Prostate gland (tissue), 2 donors: ENCODE results near the gene TUBGCP2. TPM values are rescaled to one million over a fixed set of nuclear protein-coding genes. Genes with fewer than 3 reads are reported as not detected.

Source experiments
- DNase-seq: peaks from one replicate; pipeline ENCODE4 v3.0.0-alpha.2; 2019; ENCODE audit warnings: low spot score
- H3K27ac ChIP-seq, 2 donors: fragments of 200-600 bp; sonication (generic); 2 replicates each; pipeline ENCODE4 v1.5.1; 2017 to 2019
- H3K27me3 ChIP-seq: fragments of 200-600 bp; sonication (generic); replicated peaks from 2 replicates; pipeline ENCODE4 v1.5.1; 2019; ENCODE audit not compliant: insufficient read depth
- H3K36me3 ChIP-seq, 2 donors: fragments of 200-600 bp; sonication (generic); 1 replicate in 1 of 2; 2 replicates in 1 of 2; pipeline versions ENCODE4 v1.5.1 to v1.8.1; 2017 to 2019
- H3K4me1 ChIP-seq: fragments of 200-600 bp; sonication (generic); replicated peaks from 2 replicates; pipeline ENCODE4 v1.5.1; 2019
- H3K4me3 ChIP-seq, 2 donors: fragments of 200-600 bp; sonication (generic); 2 replicates each; pipeline ENCODE4 v1.5.1; 2017 to 2019
- H3K9me3 ChIP-seq: fragments of 200-600 bp; sonication (generic); 2 replicates; pipeline ENCODE4 v1.5.1; 2017
- POLR2A ChIP-seq: fragments of 450-650 bp; IDR thresholded peaks from one replicate; pipeline ENCODE4 v1.6.1; 2016; ENCODE audit warnings: antibody characterized with exemption, mild to moderate bottlenecking
- POLR2AphosphoS5 ChIP-seq: sonication (generic); formaldehyde crosslinking; IDR thresholded peaks from one replicate; pipeline ENCODE4 v1.6.1; 2017; ENCODE audit warnings: antibody characterized with exemption
- WGBS: methylation state at CpG from one replicate; pipeline ENCODE4 v1.1.5; 2018; 5-methylcytosine and 5-hydroxymethylcytosine counted together
- intact Hi-C: fragments of 100-400 bp; cut with DNase I; formaldehyde crosslinking; loops from one replicate; pipeline ENCODE4 v1.14.2; 2022
- total RNA-seq, 2 donors: library from RNA; depleted of rRNA; stranded (reverse); fragments of >200 nt; gene quantifications; one replicate each; pipeline ENCODE4 v1.1.0, GENCODE V29; 2016
- TF ChIP-seq, protein P1 (sequence below), 4 experiments: fragments of 200-600 bp in 2 of 4; fragments of 450-650 bp in 2 of 4; sonication (generic) in 2 of 4; IDR thresholded peaks; 1 replicate in 3 of 4; 2 replicates in 1 of 4; pipeline ENCODE4 v1.5.1; 2016 to 2019; ENCODE audit warnings: antibody characterized with exemption in 4 of 4, mild to moderate bottlenecking in 2 of 4, moderate library complexity in 2 of 4

Gene TUBGCP2
- total RNA-seq, 2 donors from 2014 or later = 53.5 to 78.5 TPM

GRCh38 chr10:133274751-133275683, 33.7 kb downstream of the TUBGCP2 start:
- H3K4me1 ChIP-seq = peaks cover 6% of the 10 kb centered on the region
- TF ChIP-seq POLR2A (no peak), POLR2AphosphoS5 (no peak)
- TF ChIP-seq, protein P1, sequence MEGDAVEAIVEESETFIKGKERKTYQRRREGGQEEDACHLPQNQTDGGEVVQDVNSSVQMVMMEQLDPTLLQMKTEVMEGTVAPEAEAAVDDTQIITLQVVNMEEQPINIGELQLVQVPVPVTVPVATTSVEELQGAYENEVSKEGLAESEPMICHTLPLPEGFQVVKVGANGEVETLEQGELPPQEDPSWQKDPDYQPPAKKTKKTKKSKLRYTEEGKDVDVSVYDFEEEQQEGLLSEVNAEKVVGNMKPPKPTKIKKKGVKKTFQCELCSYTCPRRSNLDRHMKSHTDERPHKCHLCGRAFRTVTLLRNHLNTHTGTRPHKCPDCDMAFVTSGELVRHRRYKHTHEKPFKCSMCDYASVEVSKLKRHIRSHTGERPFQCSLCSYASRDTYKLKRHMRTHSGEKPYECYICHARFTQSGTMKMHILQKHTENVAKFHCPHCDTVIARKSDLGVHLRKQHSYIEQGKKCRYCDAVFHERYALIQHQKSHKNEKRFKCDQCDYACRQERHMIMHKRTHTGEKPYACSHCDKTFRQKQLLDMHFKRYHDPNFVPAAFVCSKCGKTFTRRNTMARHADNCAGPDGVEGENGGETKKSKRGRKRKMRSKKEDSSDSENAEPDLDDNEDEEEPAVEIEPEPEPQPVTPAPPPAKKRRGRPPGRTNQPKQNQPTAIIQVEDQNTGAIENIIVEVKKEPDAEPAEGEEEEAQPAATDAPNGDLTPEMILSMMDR (IDR thresholded peaks at IDR 0.05) = no peak
- WGBS = 45% methylated on average over 25 of the region's 26 CpGs
- intact Hi-C loops = no loop called here
- H3K4me3 ChIP-seq = no peak overlapping the region
- no peak overlapping the region for H3K27ac ChIP-seq
- H3K9me3 ChIP-seq = no peaks in the 10 kb centered on the region
- no peak for DNase-seq
- peaks cover 0 to under 1% of the 10 kb centered on the region in 2 donors for H3K36me3 ChIP-seq
- H3K27me3 ChIP-seq = no peaks in the 10 kb centered on the region

- Histone ChIP-seq H3K27ac (no peak overlapping the region), H3K27me3 (no peaks in the 10 kb centered on the region), H3K9me3 (no peaks in the 10 kb centered on the region), H3K4me1 (peaks cover 6% of the 10 kb centered on the region), H3K4me3 (no peak overlapping the region), H3K36me3 (no peaks in the 10 kb centered on the region)
- TF ChIP-seq, protein P1 (IDR thresholded peaks at IDR 0.05) = no peak
- TF ChIP-seq POLR2A (no peak), POLR2AphosphoS5 (no peak)
- intact Hi-C loops = no loop called here
- no peak for DNase-seq
- 83% methylated on average over 23 of the region's 28 CpGs for WGBS
These were observed 35.0 kb downstream of the TUBGCP2 start for GRCh38 chr10:133273534-133274143.

GRCh38 chr10:133272964-133273420, 35.7 kb downstream of the TUBGCP2 start:
- intact Hi-C loops = no loop called here
- DNase-seq = no peak
- Histone ChIP-seq H3K27ac (no peak overlapping the region), H3K27me3 (no peaks in the 10 kb centered on the region), H3K36me3 (no peaks in the 10 kb centered on the region), H3K4me3 (no peak overlapping the region), H3K9me3 (no peaks in the 10 kb centered on the region), H3K4me1 (peaks cover 1% of the 10 kb centered on the region)
- 91% methylated on average over 25 of the region's 25 CpGs for WGBS
- TF ChIP-seq POLR2AphosphoS5 = no peak
- no peak for TF ChIP-seq POLR2A
- TF ChIP-seq, protein P1 (IDR thresholded peaks at IDR 0.05) = no peak

DNA sequence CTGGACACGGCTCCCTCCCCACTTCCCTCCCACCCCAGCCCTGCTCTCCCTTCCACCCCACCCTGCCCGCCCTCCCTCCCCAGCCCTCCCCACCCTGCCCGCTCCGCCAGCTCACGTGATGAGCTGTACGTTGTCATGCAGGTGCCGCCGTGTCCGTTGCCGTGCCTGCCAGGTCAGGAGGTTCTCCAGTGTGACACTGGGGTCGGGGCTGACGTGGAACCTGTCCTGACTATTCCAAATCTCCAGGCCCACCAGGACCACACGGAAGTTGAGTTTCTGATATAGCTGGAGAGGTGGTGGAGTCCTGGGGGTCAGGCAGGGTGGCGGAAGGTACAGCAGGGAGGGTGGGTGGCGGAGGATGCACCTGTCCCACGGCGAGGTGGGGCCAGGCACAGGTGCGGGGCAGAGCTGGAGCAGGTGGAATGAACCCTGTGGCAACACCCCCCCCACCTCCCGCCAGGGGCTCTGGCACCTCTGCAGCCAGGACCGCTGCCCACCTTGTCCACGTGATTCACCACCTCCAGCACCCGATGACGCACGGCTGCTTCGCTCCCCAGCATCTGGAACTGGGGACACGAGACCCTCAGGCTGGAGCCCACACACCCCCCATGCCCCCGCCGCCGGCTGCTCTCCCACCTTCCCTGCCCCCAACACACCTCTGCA, 36.2 kb downstream of the TUBGCP2 start:
- Histone ChIP-seq H3K4me1 (no peaks in the 10 kb centered on the region), H3K36me3 (no peaks in the 10 kb centered on the region), H3K27me3 (no peaks in the 10 kb centered on the region), H3K4me3 (no peak overlapping the region), H3K9me3 (no peaks in the 10 kb centered on the region), H3K27ac (no peak overlapping the region)
- 83% methylated on average over 22 of the region's 29 CpGs for WGBS
- no peak for DNase-seq
- TF ChIP-seq, protein P1 (IDR thresholded peaks at IDR 0.05) = no peak
- TF ChIP-seq POLR2AphosphoS5 = no peak
- TF ChIP-seq POLR2A = no peak
- intact Hi-C loops = no loop called here
